ENCODE results near the gene MNT.
A peak's percentile ranks its signal among the peaks of the same experiment; 100 is the strongest.

MNT gene

GRCh38 chr17:2396192-2396567 lies 4.7 kb downstream of the MNT start:
- Mint-ChIP-seq H3K4me1 (ENCODE audit: low read depth) (peaks cover 69% of the 10 kb centered on the region), H3K36me3 (ENCODE audit: low read depth) (peaks cover 61% of the 10 kb centered on the region)
- intact Hi-C loops (cut with micrococcal nuclease): loop anchor here (10.0 kb wide), 1 partner anchor 821 kb away; no protein-coding TSS in a partner anchor

GRCh38 chr17:2395258-2396181 lies 5.3 kb downstream of the MNT start:
- Mint-ChIP-seq H3K27me3 (no peaks in the 10 kb centered on the region), H3K4me3 (peak overlapping the region; percentile 99), H3K36me3 (ENCODE audit: low read depth) (peaks cover 62% of the 10 kb centered on the region), H3K9me3 (no peaks in the 10 kb centered on the region), H3K27ac (peak overlapping the region; percentile 95), H3K4me1 (ENCODE audit: low read depth) (peaks cover 75% of the 10 kb centered on the region)
- intact Hi-C loops (cut with micrococcal nuclease): loop anchor here (10.0 kb wide), 1 partner anchor 821 kb away; no protein-coding TSS in a partner anchor

More at GRCh38 chr17:2396192-2396567, 4.7 kb downstream of the MNT start:
- Mint-ChIP-seq H3K4me3 (peak overlapping the region; percentile 99), H3K27ac (peak overlapping the region; percentile 95), H3K9me3 (no peaks in the 10 kb centered on the region), H3K27me3 (no peaks in the 10 kb centered on the region)

GRCh38 chr17:2394775-2395201 lies 6.1 kb downstream of the MNT start:
- peak overlapping the region; percentile 72 for H3K4me3 Mint-ChIP-seq
- peaks cover 82% of the 10 kb centered on the region for H3K4me1 Mint-ChIP-seq (ENCODE audit: low read depth)

GRCh38 chr17:2393954-2394749 lies 6.7 kb downstream of the MNT start:
- Mint-ChIP-seq H3K4me1 (ENCODE audit: low read depth) (peaks cover 85% of the 10 kb centered on the region), H3K9me3 (no peaks in the 10 kb centered on the region), H3K27ac (peak overlapping the region; percentile 95), H3K27me3 (no peaks in the 10 kb centered on the region), H3K4me3 (peak overlapping the region; percentile 72), H3K36me3 (ENCODE audit: low read depth) (peaks cover 62% of the 10 kb centered on the region)
- intact Hi-C loops (cut with micrococcal nuclease): loop anchor here (10.0 kb wide), 1 partner anchor 819 kb away; no protein-coding TSS in a partner anchor

More at GRCh38 chr17:2394775-2395201, 6.1 kb downstream of the MNT start:
- H3K9me3 Mint-ChIP-seq: no peaks in the 10 kb centered on the region
- H3K36me3 Mint-ChIP-seq (ENCODE audit: low read depth): peaks cover 62% of the 10 kb centered on the region
- H3K27ac Mint-ChIP-seq: peak overlapping the region; percentile 95
- H3K27me3 Mint-ChIP-seq: no peaks in the 10 kb centered on the region
- intact Hi-C loops (cut with micrococcal nuclease): loop anchor here (10.0 kb wide), 1 partner anchor 820 kb away; no protein-coding TSS in a partner anchor

GRCh38 chr17:2393174-2393953 lies 7.5 kb downstream of the MNT start:
- peak overlapping the region; percentile 83 for H3K4me3 Mint-ChIP-seq
- H3K4me1 Mint-ChIP-seq (ENCODE audit: low read depth): peaks cover 85% of the 10 kb centered on the region
- H3K27ac Mint-ChIP-seq: peak overlapping the region; percentile 95
- H3K27me3 Mint-ChIP-seq: no peaks in the 10 kb centered on the region
- intact Hi-C loops (cut with micrococcal nuclease): loop anchor here (10.0 kb wide), 1 partner anchor 819 kb away; no protein-coding TSS in a partner anchor
- H3K36me3 Mint-ChIP-seq (ENCODE audit: low read depth): peaks cover 68% of the 10 kb centered on the region
- no peaks in the 10 kb centered on the region for H3K9me3 Mint-ChIP-seq

GRCh38 chr17:2392252-2393173 lies 8.3 kb downstream of the MNT start:
- Mint-ChIP-seq H3K27me3 (no peaks in the 10 kb centered on the region), H3K9me3 (no peaks in the 10 kb centered on the region), H3K27ac (peak overlapping the region; percentile 95)

GRCh38 chr17:2391597-2392251 lies 9.1 kb downstream of the MNT start:
- H3K27ac Mint-ChIP-seq: peak overlapping the region; percentile 95

More at GRCh38 chr17:2392252-2393173, 8.3 kb downstream of the MNT start:
- peaks cover 85% of the 10 kb centered on the region for H3K4me1 Mint-ChIP-seq (ENCODE audit: low read depth)
- intact Hi-C loops (cut with micrococcal nuclease): loop anchor here (1.0 to 10.0 kb wide), 2 partner anchors 9 to 818 kb away; partner anchors contain the start of gene MNT
- H3K36me3 Mint-ChIP-seq (ENCODE audit: low read depth): peaks cover 77% of the 10 kb centered on the region
- H3K4me3 Mint-ChIP-seq: peak overlapping the region; percentile 88

GRCh38 chr17:2390199-2390836 lies 10.5 kb downstream of the MNT start:
- peak overlapping the region; percentile 95 for H3K27ac Mint-ChIP-seq
- H3K4me3 Mint-ChIP-seq: peak overlapping the region; percentile 30
- peaks cover 89% of the 10 kb centered on the region for H3K36me3 Mint-ChIP-seq (ENCODE audit: low read depth)
- intact Hi-C loops (cut with micrococcal nuclease): loop anchor here (10.0 kb wide), 1 partner anchor 816 kb away; no protein-coding TSS in a partner anchor
- no peaks in the 10 kb centered on the region for H3K9me3 Mint-ChIP-seq
- peaks cover 82% of the 10 kb centered on the region for H3K4me1 Mint-ChIP-seq (ENCODE audit: low read depth)
- no peaks in the 10 kb centered on the region for H3K27me3 Mint-ChIP-seq

More at GRCh38 chr17:2391597-2392251, 9.1 kb downstream of the MNT start:
- no peaks in the 10 kb centered on the region for H3K9me3 Mint-ChIP-seq
- H3K36me3 Mint-ChIP-seq (ENCODE audit: low read depth): peaks cover 84% of the 10 kb centered on the region
- no peaks in the 10 kb centered on the region for H3K27me3 Mint-ChIP-seq
- H3K4me3 Mint-ChIP-seq: peak overlapping the region; percentile 88
- peaks cover 85% of the 10 kb centered on the region for H3K4me1 Mint-ChIP-seq (ENCODE audit: low read depth)
- intact Hi-C loops (cut with micrococcal nuclease): loop anchor here (1.0 to 10.0 kb wide), 2 partner anchors 10 to 817 kb away; partner anchors contain the start of gene MNT

GRCh38 chr17:2388683-2389055 lies 12.2 kb downstream of the MNT start:
- peaks cover 81% of the 10 kb centered on the region for H3K4me1 Mint-ChIP-seq (ENCODE audit: low read depth)
- intact Hi-C loops (cut with micrococcal nuclease): no loop called here
- no peaks in the 10 kb centered on the region for H3K9me3 Mint-ChIP-seq
- peak overlapping the region; percentile 1 for H3K27ac Mint-ChIP-seq
- H3K4me3 Mint-ChIP-seq: no peak overlapping the region
- H3K27me3 Mint-ChIP-seq: no peaks in the 10 kb centered on the region
- H3K36me3 Mint-ChIP-seq (ENCODE audit: low read depth): peaks cover 92% of the 10 kb centered on the region

- Mint-ChIP-seq H3K36me3 (ENCODE audit: low read depth) (peaks cover 92% of the 10 kb centered on the region), H3K27ac (peak overlapping the region; percentile 1), H3K9me3 (no peaks in the 10 kb centered on the region), H3K4me1 (ENCODE audit: low read depth) (peaks cover 87% of the 10 kb centered on the region), H3K27me3 (no peaks in the 10 kb centered on the region), H3K4me3 (no peak overlapping the region)
- intact Hi-C loops (cut with micrococcal nuclease): no loop called here
These were observed 12.7 kb downstream of the MNT start for GRCh38 chr17:2388020-2388682.

All from dendritic cell treated with granulocyte-macrophage colony-stimulating factor and Interleukin-4, amounts not matched to agents 40 ng/mL and 50 ng/mL, for 4 days (primary cell).